Measurements from ENCODE around the gene SPIRE2. TPM values are rescaled to one million over a fixed set of nuclear protein-coding genes. Genes with fewer than 3 reads are reported as not detected.
"Not testable (repeated sequence)": the region's sequence is repeated elsewhere in the genome, so short reads cannot be mapped to it uniquely, and the experiment has no call there.

SPIRE2 gene
- total RNA-seq, 1 donor from 2014 or later, result 17.1 TPM

DNA sequence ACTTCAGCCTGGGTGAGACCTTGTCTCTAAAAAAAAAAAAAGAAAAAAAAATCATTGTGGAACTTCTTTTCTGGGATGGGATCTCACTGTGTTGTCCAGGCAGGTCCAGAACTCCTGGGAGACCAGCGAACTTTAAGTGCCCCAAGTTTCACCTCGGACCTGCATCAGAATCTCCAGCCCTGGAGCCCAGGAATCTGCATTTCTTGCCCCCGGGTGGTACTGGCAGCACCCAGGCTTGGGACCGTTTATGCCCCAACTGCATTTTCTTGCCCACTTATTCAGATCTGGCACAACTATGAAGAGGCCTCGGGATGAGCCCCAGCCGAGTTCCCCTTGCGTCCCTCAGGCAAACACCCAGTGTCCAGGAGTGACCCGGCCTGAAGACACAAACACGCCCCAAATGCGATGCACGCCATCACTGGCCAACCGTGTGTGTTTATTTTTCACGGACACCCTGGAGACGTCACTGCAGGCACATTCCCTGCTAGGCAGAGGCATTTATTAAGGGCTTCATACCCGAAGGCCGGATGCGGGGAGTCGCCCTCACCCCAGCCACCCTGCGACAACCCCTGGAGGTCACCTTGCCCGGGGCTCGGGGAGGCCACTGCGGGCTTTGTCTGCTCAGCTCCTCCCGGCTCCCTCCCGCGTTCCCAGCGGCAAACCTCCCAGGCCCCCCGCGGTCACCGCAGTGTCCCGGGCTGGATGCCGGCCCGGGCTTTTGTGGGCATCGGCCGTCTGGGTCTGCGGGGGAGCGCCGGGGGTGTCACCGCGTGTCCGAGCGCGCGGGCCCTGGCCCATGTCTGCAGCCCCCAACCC is 684 bp upstream of the SPIRE2 start:
- peak overlapping the region; percentile 90 for H3K27ac Mint-ChIP-seq
- H3K36me3 Mint-ChIP-seq, result no peaks in the 10 kb centered on the region

GRCh38 chr16:89828870-89829629 is 775 bp downstream of the SPIRE2 start:
- no peak for DNase-seq (ENCODE audit: extremely low spot score, unreplicated experiment)
- H3K36me3 Mint-ChIP-seq, result no peaks in the 10 kb centered on the region
- peaks cover 14% of the 10 kb centered on the region for H3K4me1 Mint-ChIP-seq (ENCODE audit: unreplicated experiment)
- no peaks in the 10 kb centered on the region for H3K9me3 Mint-ChIP-seq
- peak overlapping the region; percentile 63 for H3K27ac Mint-ChIP-seq
- H3K4me3 Mint-ChIP-seq, result peak overlapping the region; percentile 91
- TF ChIP-seq, protein P1, sequence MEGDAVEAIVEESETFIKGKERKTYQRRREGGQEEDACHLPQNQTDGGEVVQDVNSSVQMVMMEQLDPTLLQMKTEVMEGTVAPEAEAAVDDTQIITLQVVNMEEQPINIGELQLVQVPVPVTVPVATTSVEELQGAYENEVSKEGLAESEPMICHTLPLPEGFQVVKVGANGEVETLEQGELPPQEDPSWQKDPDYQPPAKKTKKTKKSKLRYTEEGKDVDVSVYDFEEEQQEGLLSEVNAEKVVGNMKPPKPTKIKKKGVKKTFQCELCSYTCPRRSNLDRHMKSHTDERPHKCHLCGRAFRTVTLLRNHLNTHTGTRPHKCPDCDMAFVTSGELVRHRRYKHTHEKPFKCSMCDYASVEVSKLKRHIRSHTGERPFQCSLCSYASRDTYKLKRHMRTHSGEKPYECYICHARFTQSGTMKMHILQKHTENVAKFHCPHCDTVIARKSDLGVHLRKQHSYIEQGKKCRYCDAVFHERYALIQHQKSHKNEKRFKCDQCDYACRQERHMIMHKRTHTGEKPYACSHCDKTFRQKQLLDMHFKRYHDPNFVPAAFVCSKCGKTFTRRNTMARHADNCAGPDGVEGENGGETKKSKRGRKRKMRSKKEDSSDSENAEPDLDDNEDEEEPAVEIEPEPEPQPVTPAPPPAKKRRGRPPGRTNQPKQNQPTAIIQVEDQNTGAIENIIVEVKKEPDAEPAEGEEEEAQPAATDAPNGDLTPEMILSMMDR (conservative IDR thresholded peaks at IDR 0.05), result no peak
- no peaks in the 10 kb centered on the region for H3K27me3 Mint-ChIP-seq

More for the DNA sequence above, 684 bp upstream of the SPIRE2 start:
- Mint-ChIP-seq H3K4me3 (peak overlapping the region; percentile 89), H3K27me3 (no peaks in the 10 kb centered on the region), H3K9me3 (no peaks in the 10 kb centered on the region), H3K4me1 (ENCODE audit: unreplicated experiment) (peaks cover 25% of the 10 kb centered on the region)
- TF ChIP-seq, protein P1 (conservative IDR thresholded peaks at IDR 0.05), result no peak
- no peak for DNase-seq (ENCODE audit: extremely low spot score, unreplicated experiment)

DNA sequence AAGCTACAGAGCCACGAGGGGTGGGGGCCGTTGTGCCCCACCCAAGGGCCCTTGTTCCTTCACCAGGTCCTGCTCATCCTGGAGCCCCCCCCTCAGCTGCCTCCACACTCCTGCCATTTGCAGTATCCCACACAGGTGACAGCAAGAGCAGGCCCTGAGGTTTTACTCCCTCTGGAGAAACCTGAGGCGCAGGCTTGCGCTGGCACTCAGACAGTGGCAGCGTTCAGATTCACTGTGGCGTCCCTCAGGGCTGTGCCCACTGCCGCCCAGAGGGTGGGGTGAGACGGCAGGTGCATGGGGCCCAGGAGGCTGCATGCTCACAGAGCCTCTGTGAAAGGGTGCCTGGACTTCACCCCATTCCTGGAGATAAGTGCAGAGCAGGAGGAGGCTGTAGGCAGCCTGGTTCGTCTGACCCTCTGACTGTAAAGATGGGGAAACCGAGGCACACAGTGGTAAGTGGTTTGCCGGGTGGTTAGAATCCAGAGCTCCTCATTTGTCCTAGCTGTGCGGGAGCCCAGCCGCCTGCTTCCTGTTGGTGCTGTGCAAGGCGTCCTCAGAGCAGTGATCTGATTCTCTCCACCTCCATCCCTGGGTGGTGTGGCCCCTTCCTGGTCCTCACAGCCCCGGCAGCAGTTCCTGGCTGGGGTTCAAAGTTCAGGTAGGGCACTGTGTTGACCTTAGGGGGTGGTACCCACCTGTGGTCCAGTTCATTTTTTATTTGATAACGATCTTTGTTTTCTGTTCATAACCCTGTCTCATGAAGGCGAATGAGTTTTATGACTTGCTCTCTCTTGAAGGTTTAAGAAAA is 1.6 kb downstream of the SPIRE2 start:
- no peak for DNase-seq (ENCODE audit: extremely low spot score, unreplicated experiment)
- H3K9me3 Mint-ChIP-seq, result no peaks in the 10 kb centered on the region
- TF ChIP-seq, protein P1 (conservative IDR thresholded peaks at IDR 0.05), result no peak
- peak overlapping the region; percentile 83 for H3K4me3 Mint-ChIP-seq
- H3K4me1 Mint-ChIP-seq (ENCODE audit: unreplicated experiment), result peaks cover 14% of the 10 kb centered on the region
- peak overlapping the region; percentile 47 for H3K27ac Mint-ChIP-seq
- H3K27me3 Mint-ChIP-seq, result no peaks in the 10 kb centered on the region
- H3K36me3 Mint-ChIP-seq, result peaks cover under 1% of the 10 kb centered on the region

DNA sequence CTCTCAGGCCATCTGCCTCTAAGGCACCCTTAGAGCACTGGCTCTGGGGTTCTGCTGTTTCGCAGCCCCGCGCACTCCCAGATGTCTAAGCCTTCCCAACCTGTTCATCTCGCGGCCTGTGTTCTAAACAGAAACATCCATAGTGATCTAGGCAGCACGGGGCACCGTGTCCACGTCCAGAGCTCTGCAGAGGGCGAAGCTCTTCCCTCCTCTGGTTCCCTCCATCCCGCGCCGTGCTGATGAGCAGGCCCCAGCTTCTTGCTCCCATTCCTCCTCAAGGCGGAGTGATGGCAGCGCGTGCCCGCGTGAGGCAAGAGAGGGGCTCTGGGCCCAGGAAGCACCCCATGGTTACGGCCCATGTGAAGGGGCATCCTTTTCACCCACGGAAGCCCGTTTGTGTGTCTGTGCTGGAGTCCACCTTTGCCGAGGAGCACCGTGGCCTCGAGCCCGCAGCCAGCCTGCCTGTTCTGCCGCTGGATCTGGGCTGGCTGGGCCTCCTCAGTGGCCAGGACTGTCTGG is 3.6 kb downstream of the SPIRE2 start:
- H3K27me3 Mint-ChIP-seq, result no peaks in the 10 kb centered on the region

GRCh38 chr16:89833664-89834363 is 5.5 kb downstream of the SPIRE2 start:
- H3K9me3 Mint-ChIP-seq; H3K4me1 Mint-ChIP-seq (ENCODE audit: unreplicated experiment); H3K27me3 Mint-ChIP-seq; DNase-seq (ENCODE audit: extremely low spot score, unreplicated experiment); H3K36me3 Mint-ChIP-seq; H3K27ac Mint-ChIP-seq; H3K4me3 Mint-ChIP-seq: not testable (repeated sequence)

More for the DNA sequence above, 3.6 kb downstream of the SPIRE2 start:
- Mint-ChIP-seq H3K4me3 (no peak overlapping the region), H3K9me3 (no peaks in the 10 kb centered on the region), H3K36me3 (peaks cover 4% of the 10 kb centered on the region), H3K4me1 (ENCODE audit: unreplicated experiment) (peaks cover 14% of the 10 kb centered on the region), H3K27ac (no peak overlapping the region)
- TF ChIP-seq, protein P1 (conservative IDR thresholded peaks at IDR 0.05), result no peak
- DNase-seq (ENCODE audit: extremely low spot score, unreplicated experiment), result no peak

DNA sequence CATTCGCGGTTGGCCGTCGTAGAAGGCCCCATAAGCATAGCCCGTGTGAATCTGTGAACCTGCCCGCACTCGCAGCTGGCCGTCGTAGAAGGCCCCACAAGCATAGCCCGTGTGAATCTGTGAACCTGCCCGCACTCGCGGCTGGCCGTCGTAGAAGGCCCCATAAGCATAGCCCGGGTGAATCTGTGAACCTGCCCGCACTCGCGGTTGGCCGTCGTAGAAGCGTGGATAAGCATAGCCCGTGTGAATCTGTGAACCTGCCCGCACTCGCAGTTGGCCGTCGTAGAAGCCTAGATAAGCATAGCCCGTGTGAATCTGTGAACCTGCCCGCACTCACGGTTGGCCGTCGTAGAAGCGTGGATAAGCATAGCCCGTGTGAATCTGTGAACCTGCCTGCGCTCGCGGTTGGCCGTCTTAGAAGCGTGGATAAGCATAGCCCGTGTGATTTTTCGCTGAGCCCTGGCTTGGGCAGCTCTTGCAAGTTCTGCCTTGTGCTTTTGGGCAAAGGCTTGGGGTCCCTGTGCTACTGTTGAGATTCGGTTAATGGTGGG is 6.6 kb downstream of the SPIRE2 start:
- H3K4me1 Mint-ChIP-seq (ENCODE audit: unreplicated experiment), result peaks cover 11% of the 10 kb centered on the region
- H3K36me3 Mint-ChIP-seq; H3K9me3 Mint-ChIP-seq; DNase-seq (ENCODE audit: extremely low spot score, unreplicated experiment); H3K4me3 Mint-ChIP-seq; H3K27ac Mint-ChIP-seq; H3K27me3 Mint-ChIP-seq: not testable (repeated sequence)

DNA sequence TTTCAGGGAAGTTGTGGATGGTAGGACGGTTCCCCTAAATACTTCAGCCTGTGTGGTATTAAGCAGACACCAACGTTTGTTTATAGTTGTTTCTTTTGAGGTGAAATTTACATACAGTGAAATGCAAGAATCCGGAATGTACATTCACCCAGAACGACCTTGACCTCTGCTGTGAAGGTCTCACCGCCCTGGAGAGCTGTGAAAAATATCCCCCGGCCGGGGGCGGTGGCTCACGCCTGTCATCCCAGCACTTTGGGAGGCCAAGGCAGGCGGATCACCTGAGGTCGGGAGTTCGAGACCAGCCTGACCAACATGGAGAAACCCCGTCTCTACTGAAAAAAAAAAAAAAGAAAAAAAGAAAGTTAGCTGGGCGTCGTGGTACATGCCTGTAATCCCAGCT is 8.2 kb downstream of the SPIRE2 start:
- H3K9me3 Mint-ChIP-seq; H3K4me3 Mint-ChIP-seq; H3K36me3 Mint-ChIP-seq; H3K4me1 Mint-ChIP-seq (ENCODE audit: unreplicated experiment); H3K27ac Mint-ChIP-seq; H3K27me3 Mint-ChIP-seq; DNase-seq (ENCODE audit: extremely low spot score, unreplicated experiment): not testable (repeated sequence)

Data from type B pancreatic cell (in vitro differentiated cells).